ENCODE measurements around the gene IGLL1.
"Not testable (repeated sequence)": the region's sequence is repeated elsewhere in the genome, so short reads cannot be mapped to it uniquely, and the experiment has no call there.

IGLL1 gene

GRCh38 chr22:23561025-23561510, 19.0 kb downstream of the IGLL1 start:
- DNase-seq: not testable (repeated sequence)

- DNase-seq: not testable (repeated sequence)
These were observed 19.9 kb downstream of the IGLL1 start for GRCh38 chr22:23560215-23560614.

GRCh38 chr22:23557467-23557866, 22.6 kb downstream of the IGLL1 start:
- no peak for DNase-seq

- DNase-seq: no peak
These were observed 23.1 kb downstream of the IGLL1 start for GRCh38 chr22:23557036-23557435.

GRCh38 chr22:23556026-23556620, 24.0 kb downstream of the IGLL1 start:
- no peak for DNase-seq

GRCh38 chr22:23555118-23555517, 25.0 kb downstream of the IGLL1 start:
- DNase-seq: no peak

- DNase-seq: no peak
These were observed 25.9 kb downstream of the IGLL1 start for GRCh38 chr22:23553924-23554870.

GRCh38 chr22:23553438-23553837, 26.7 kb downstream of the IGLL1 start:
- DNase-seq: no peak

- no peak for DNase-seq
These were observed 27.5 kb downstream of the IGLL1 start for GRCh38 chr22:23552573-23552972.

- DNase-seq: no peak
These were observed 28.7 kb downstream of the IGLL1 start for GRCh38 chr22:23551385-23551784.

- no peak for DNase-seq
These were observed 29.9 kb downstream of the IGLL1 start for GRCh38 chr22:23550049-23550650.

GRCh38 chr22:23549198-23549595, 30.9 kb downstream of the IGLL1 start:
- DNase-seq: no peak

- DNase-seq: no peak
These were observed 31.4 kb downstream of the IGLL1 start for GRCh38 chr22:23548501-23549197.

- no peak for DNase-seq
These were observed 32.1 kb downstream of the IGLL1 start for GRCh38 chr22:23547818-23548500.

GRCh38 chr22:23547382-23547781, 32.7 kb downstream of the IGLL1 start:
- DNase-seq: not testable (repeated sequence)

GRCh38 chr22:23544852-23545251, 35.2 kb downstream of the IGLL1 start:
- DNase-seq: no peak

- DNase-seq: not testable (repeated sequence)
These were observed 36.5 kb downstream of the IGLL1 start for GRCh38 chr22:23543506-23544000.

GRCh38 chr22:23542933-23543332, 37.2 kb downstream of the IGLL1 start:
- DNase-seq: no peak

- DNase-seq: not testable (repeated sequence)
These were observed 37.7 kb downstream of the IGLL1 start for GRCh38 chr22:23542391-23542790.

- DNase-seq: not testable (repeated sequence)
These were observed 38.2 kb downstream of the IGLL1 start for GRCh38 chr22:23541849-23542281.

GRCh38 chr22:23540837-23541236, 39.3 kb downstream of the IGLL1 start:
- not testable (repeated sequence) for DNase-seq

- not testable (repeated sequence) for DNase-seq
These were observed 40.3 kb downstream of the IGLL1 start for GRCh38 chr22:23539839-23540198.
